HG03097 (cell line): Measurements from ENCODE around the gene OSBPL8.
"Not testable (repeated sequence)": the region's sequence is repeated elsewhere in the genome, so short reads cannot be mapped to it uniquely, and the experiment has no call there.

ENCODE experiments used
- ATAC-seq: cut with Tn5 transposase; IDR thresholded peaks from one replicate; pipeline ENCODE4 v1.9.1; 2021; ENCODE audit not compliant: unreplicated experiment, low FRiP score

Gene OSBPL8

GRCh38 chr12:76532520-76532919 lies 27.1 kb downstream of the OSBPL8 start:
- ATAC-seq: no peak

GRCh38 chr12:76531056-76531455 lies 28.5 kb downstream of the OSBPL8 start:
- ATAC-seq: no peak

GRCh38 chr12:76530516-76530915 lies 29.1 kb downstream of the OSBPL8 start:
- ATAC-seq: no peak

- no peak for ATAC-seq
These were observed 30.2 kb downstream of the OSBPL8 start for GRCh38 chr12:76529226-76529918.

GRCh38 chr12:76523408-76523807 lies 36.2 kb downstream of the OSBPL8 start:
- no peak for ATAC-seq

GRCh38 chr12:76520348-76520747 lies 39.2 kb downstream of the OSBPL8 start:
- ATAC-seq: no peak

- ATAC-seq: no peak
These were observed 40.0 kb downstream of the OSBPL8 start for GRCh38 chr12:76519538-76519937.

- no peak for ATAC-seq
These were observed 40.9 kb downstream of the OSBPL8 start for GRCh38 chr12:76518699-76519098.

GRCh38 chr12:76515271-76515670 lies 44.3 kb downstream of the OSBPL8 start:
- ATAC-seq: no peak

GRCh38 chr12:76511116-76511716 lies 48.4 kb downstream of the OSBPL8 start:
- ATAC-seq: peak; percentile 77

- ATAC-seq: no peak
These were observed 51.2 kb downstream of the OSBPL8 start for GRCh38 chr12:76508128-76508980.

- ATAC-seq: no peak
These were observed 53.4 kb downstream of the OSBPL8 start for GRCh38 chr12:76506149-76506548.

- no peak for ATAC-seq
These were observed 54.5 kb downstream of the OSBPL8 start for GRCh38 chr12:76505050-76505449.

GRCh38 chr12:76504606-76505005 lies 55.0 kb downstream of the OSBPL8 start:
- no peak for ATAC-seq

GRCh38 chr12:76503957-76504356 lies 55.6 kb downstream of the OSBPL8 start:
- ATAC-seq: no peak

GRCh38 chr12:76501390-76501789 lies 58.2 kb downstream of the OSBPL8 start:
- no peak for ATAC-seq

- not testable (repeated sequence) for ATAC-seq
These were observed 60.4 kb downstream of the OSBPL8 start for GRCh38 chr12:76499136-76499535.

- no peak for ATAC-seq
These were observed 64.0 kb downstream of the OSBPL8 start for GRCh38 chr12:76495556-76495955.

GRCh38 chr12:76491292-76491691 lies 68.3 kb downstream of the OSBPL8 start:
- ATAC-seq: no peak

- no peak for ATAC-seq
These were observed 68.8 kb downstream of the OSBPL8 start for GRCh38 chr12:76490763-76491162.

GRCh38 chr12:76489737-76490136 lies 69.8 kb downstream of the OSBPL8 start:
- ATAC-seq: no peak
